Tibial artery (tissue), 4 donors: ENCODE results near the gene GTF3A.

Source experiments
- DNase-seq, 2 donors: peaks; one replicate each; pipeline ENCODE4 v3.0.0-alpha.2; 2019
- H3K27ac ChIP-seq, 2 donors: fragments of 200-600 bp; sonication (generic) in 1 of 2; 1 replicate in 1 of 2; 2 replicates in 1 of 2; pipeline ENCODE4 v1.5.1; 2018 to 2019; ENCODE audit warnings: mild to moderate bottlenecking in 1 of 2
- H3K27me3 ChIP-seq, 2 donors: fragments of 200-600 bp; sonication (generic) in 1 of 2; one replicate each; pipeline versions ENCODE4 v1.5.1 to v1.6.0; 2016 to 2019
- H3K36me3 ChIP-seq, 3 donors: fragments of 200-600 bp; sonication (generic) in 2 of 3; one replicate each; pipeline ENCODE4 v1.5.1; 2016 to 2019; ENCODE audit warnings: mild to moderate bottlenecking in 2 of 3
- H3K4me1 ChIP-seq, 4 donors: fragments of 200-600 bp; sonication (generic) in 2 of 4; 1 replicate in 3 of 4; 2 replicates in 1 of 4; pipeline ENCODE4 v1.5.1; 2016 to 2019
- H3K4me3 ChIP-seq, 2 donors: fragments of 200-600 bp; sonication (generic) in 1 of 2; 1 replicate in 1 of 2; 2 replicates in 1 of 2; pipeline ENCODE4 v1.5.1; 2018 to 2019; ENCODE audit warnings: mild to moderate bottlenecking in 2 of 2
- H3K9me3 ChIP-seq, 3 donors: fragments of 200-600 bp; sonication (generic) in 1 of 3; one replicate each; pipeline ENCODE4 v1.5.1; 2016 to 2019
- intact Hi-C: fragments of 100-400 bp; cut with DNase I; formaldehyde crosslinking; loops from one replicate; pipeline ENCODE4 v1.15.0; 2023; ENCODE audit warnings: low total_unique reads
- TF ChIP-seq, protein P1 (sequence below), 2 experiments: fragments of 200-600 bp in 1 of 2; fragments of 450-650 bp in 1 of 2; IDR thresholded peaks; one replicate each; pipeline ENCODE4 v1.5.1; 2017 to 2019; ENCODE audit warnings: antibody characterized with exemption in 2 of 2, mild to moderate bottlenecking in 1 of 2, moderate library complexity in 1 of 2

The GTF3A gene

DNA sequence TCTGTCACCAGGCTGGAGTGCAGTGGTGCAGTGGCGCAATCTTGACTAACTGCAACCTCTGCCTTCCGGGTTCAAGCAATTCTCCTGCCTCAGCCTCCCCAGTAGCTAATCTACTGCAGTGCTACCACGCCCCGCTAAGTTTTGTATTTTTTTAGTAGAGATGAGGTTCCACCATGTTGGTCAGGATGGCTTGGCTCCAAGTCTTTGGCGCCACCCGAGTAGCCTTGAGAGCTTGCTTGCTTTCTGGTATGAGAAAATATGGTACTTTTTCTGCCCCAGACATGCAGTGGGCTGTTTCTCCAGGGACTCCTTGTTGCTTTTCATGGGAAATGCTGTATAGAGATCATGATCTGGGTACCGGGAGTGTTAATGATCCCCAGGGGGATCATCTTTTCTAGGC is 34.5 kb upstream of the GTF3A start:
- DNase-seq: no peak
- H3K4me3 ChIP-seq: no peak overlapping the region
- intact Hi-C loops: no loop called here
- no peaks in the 10 kb centered on the region for H3K27me3 ChIP-seq
- H3K4me1 ChIP-seq: no peaks in the 10 kb centered on the region
- H3K36me3 ChIP-seq: no peaks in the 10 kb centered on the region
- H3K9me3 ChIP-seq: no peaks in the 10 kb centered on the region
- H3K27ac ChIP-seq: no peak overlapping the region
- TF ChIP-seq, protein P1, sequence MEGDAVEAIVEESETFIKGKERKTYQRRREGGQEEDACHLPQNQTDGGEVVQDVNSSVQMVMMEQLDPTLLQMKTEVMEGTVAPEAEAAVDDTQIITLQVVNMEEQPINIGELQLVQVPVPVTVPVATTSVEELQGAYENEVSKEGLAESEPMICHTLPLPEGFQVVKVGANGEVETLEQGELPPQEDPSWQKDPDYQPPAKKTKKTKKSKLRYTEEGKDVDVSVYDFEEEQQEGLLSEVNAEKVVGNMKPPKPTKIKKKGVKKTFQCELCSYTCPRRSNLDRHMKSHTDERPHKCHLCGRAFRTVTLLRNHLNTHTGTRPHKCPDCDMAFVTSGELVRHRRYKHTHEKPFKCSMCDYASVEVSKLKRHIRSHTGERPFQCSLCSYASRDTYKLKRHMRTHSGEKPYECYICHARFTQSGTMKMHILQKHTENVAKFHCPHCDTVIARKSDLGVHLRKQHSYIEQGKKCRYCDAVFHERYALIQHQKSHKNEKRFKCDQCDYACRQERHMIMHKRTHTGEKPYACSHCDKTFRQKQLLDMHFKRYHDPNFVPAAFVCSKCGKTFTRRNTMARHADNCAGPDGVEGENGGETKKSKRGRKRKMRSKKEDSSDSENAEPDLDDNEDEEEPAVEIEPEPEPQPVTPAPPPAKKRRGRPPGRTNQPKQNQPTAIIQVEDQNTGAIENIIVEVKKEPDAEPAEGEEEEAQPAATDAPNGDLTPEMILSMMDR (IDR thresholded peaks at IDR 0.05): no peak

DNA sequence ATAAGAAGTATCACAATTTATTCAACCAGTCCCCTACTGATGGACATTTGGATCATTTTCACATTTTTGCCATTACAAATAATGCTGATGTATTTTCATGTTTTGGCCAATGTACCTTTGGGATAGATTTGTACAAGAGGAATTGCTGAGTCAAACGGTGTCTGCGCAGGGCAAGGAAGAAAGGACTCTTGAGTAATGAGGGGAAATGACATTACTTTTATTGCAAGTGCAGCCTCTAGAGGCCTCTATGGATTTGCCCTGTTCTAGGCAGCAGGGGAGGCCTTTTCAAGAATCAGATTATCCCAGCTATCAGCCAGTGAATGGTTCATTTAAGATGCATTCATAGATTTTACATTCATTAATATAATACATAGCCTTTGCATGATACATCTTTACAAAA is 32.9 kb upstream of the GTF3A start:
- no peak overlapping the region for H3K4me3 ChIP-seq
- intact Hi-C loops: no loop called here
- no peaks in the 10 kb centered on the region for H3K9me3 ChIP-seq
- H3K27me3 ChIP-seq: peaks cover 0 to 10% of the 10 kb centered on the region in 2 donors
- no peak overlapping the region for H3K27ac ChIP-seq
- no peaks in the 10 kb centered on the region for H3K36me3 ChIP-seq
- TF ChIP-seq, protein P1 (IDR thresholded peaks at IDR 0.05): no peak
- H3K4me1 ChIP-seq: no peaks in the 10 kb centered on the region
- DNase-seq: no peak

DNA sequence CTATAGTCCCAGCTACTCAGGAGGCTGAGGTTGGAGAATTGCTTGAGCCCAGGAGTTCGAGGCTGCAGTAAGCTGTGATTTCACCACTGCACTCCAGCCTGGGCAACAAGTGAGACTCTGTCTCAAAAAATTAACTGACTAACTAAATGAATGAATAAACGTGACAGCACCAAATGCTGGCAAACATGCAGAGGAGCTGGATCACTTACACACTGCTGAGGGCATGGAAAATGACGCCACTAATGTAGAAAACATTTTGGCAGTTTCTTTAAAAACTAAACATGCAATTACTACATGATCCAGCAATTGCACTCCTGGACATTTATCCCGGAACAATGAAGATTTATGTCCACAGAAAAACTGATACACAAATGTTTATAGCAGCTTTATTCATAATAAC is 31.3 kb upstream of the GTF3A start:
- peaks cover 0 to 13% of the 10 kb centered on the region in 2 donors for H3K27me3 ChIP-seq
- H3K27ac ChIP-seq: no peak overlapping the region
- H3K9me3 ChIP-seq: no peaks in the 10 kb centered on the region
- no peaks in the 10 kb centered on the region for H3K4me1 ChIP-seq
- TF ChIP-seq, protein P1 (IDR thresholded peaks at IDR 0.05): no peak
- H3K36me3 ChIP-seq: no peaks in the 10 kb centered on the region
- intact Hi-C loops: no loop called here
- DNase-seq: no peak
- no peak overlapping the region for H3K4me3 ChIP-seq

DNA sequence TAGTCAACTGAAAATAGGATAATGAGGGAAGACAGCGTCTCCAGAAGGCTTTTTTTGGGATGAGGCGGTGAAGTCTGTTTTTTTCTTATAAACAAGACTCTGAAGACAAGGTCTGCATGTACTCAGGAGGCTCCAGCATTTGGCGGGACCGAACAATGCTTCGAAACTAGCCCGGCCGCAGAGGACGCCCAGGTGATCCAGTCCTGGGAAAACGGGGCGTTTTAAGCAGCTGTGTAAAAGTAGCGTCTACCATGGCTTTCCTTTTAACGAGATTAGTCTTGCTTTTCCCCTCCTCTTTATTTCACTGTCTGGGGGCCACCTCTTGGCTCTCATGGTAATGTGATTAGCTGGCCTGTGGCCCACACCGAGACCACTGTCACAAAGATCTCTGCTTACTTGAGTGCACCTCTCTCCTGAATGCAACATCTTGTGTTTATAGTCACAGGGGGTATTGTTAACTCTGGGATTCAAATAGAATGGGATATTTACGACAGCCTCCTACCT is 29.4 kb upstream of the GTF3A start:
- H3K27me3 ChIP-seq: peaks cover 0 to 13% of the 10 kb centered on the region in 2 donors
- no peak overlapping the region for H3K27ac ChIP-seq
- TF ChIP-seq, protein P1 (IDR thresholded peaks at IDR 0.05): no peak
- no peaks in the 10 kb centered on the region for H3K9me3 ChIP-seq
- DNase-seq: no peak
- H3K4me3 ChIP-seq: no peak overlapping the region
- intact Hi-C loops: no loop called here
- no peaks in the 10 kb centered on the region for H3K36me3 ChIP-seq
- no peaks in the 10 kb centered on the region for H3K4me1 ChIP-seq

DNA sequence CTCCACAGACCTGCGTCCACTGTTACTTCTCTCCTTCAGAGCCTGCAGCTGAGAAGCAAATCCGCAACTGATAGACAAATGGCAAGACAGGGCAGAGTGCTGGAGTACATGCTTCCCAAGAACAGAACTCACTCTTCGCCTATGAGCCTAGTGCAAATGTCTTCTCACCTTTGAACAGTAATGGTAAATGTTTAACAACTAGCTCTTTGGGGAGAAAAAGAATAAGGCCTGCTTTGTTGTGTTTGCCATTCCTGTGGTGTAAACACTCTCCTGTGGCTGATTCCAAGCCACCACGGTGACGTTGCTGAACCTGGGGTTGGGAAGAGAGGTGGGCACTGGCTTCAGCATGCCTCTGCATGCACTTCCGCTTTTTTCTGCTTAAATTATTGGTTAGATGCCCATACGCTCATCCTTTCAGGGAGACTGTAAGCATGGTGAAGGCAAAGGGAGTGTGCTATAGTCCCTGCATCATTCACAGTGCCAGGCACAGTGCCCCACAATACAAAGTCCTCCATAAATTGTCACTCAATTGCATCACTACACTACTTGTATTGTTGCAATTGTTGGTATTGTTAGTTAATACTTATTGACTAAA is 28.1 kb upstream of the GTF3A start:
- no peak for DNase-seq
- H3K4me3 ChIP-seq: no peak overlapping the region
- TF ChIP-seq, protein P1 (IDR thresholded peaks at IDR 0.05): no peak
- H3K9me3 ChIP-seq: no peaks in the 10 kb centered on the region
- H3K27ac ChIP-seq: no peak overlapping the region
- no peaks in the 10 kb centered on the region for H3K36me3 ChIP-seq
- H3K27me3 ChIP-seq: peaks cover 0 to 13% of the 10 kb centered on the region in 2 donors
- H3K4me1 ChIP-seq: no peaks in the 10 kb centered on the region
- intact Hi-C loops: no loop called here
